Tibial nerve (tissue), 4 donors: ENCODE results near the gene TFDP2. TPM values are rescaled to one million over a fixed set of nuclear protein-coding genes. Genes with fewer than 3 reads are reported as not detected.
"Not testable (repeated sequence)": the region's sequence is repeated elsewhere in the genome, so short reads cannot be mapped to it uniquely, and the experiment has no call there.

Experiments
- DNase-seq, 2 donors: peaks; one replicate each; pipeline ENCODE4 v3.0.0-alpha.2; 2019; ENCODE audit warnings: low spot score in 2 of 2
- H3K27ac ChIP-seq, 4 donors: fragments of 200-600 bp; sonication (generic) in 3 of 4; one replicate each; pipeline ENCODE4 v1.5.1; 2017 to 2019; ENCODE audit warnings: mild to moderate bottlenecking in 1 of 4
- H3K27me3 ChIP-seq, 2 donors: fragments of 200-600 bp; sonication (generic) in 1 of 2; one replicate each; pipeline versions ENCODE4 v1.5.1 to v1.6.0; 2017 to 2019
- H3K36me3 ChIP-seq, 3 donors: fragments of 200-600 bp; sonication (generic); one replicate each; pipeline ENCODE4 v1.5.1; 2018 to 2019
- H3K4me1 ChIP-seq, 4 donors: fragments of 200-600 bp; sonication (generic) in 3 of 4; one replicate each; pipeline ENCODE4 v1.5.1; 2017 to 2019
- H3K4me3 ChIP-seq, 4 donors: fragments of 200-600 bp; sonication (generic) in 3 of 4; one replicate each; pipeline ENCODE4 v1.5.1; 2017 to 2019; ENCODE audit warnings: mild to moderate bottlenecking in 1 of 4, moderate library complexity in 1 of 4
- H3K9me3 ChIP-seq, 4 donors: fragments of 200-600 bp; sonication (generic) in 3 of 4; one replicate each; pipeline ENCODE4 v1.5.1; 2017 to 2019
- EP300 ChIP-seq, 2 donors: sonication (generic); formaldehyde crosslinking; IDR thresholded peaks; one replicate each; pipeline ENCODE4 v1.6.1; 2017; ENCODE audit warnings: antibody characterized with exemption in 2 of 2, mild to moderate bottlenecking in 1 of 2
- POLR2A ChIP-seq, 2 donors: fragments of 450-650 bp; IDR thresholded peaks; one replicate each; pipeline ENCODE4 v1.6.1; 2017; ENCODE audit warnings: antibody characterized with exemption in 2 of 2, mild to moderate bottlenecking in 2 of 2, moderate library complexity in 2 of 2
- WGBS, 2 donors: methylation state at CpG; one replicate each; pipeline ENCODE4 v1.1.5; 2018; 5-methylcytosine and 5-hydroxymethylcytosine counted together
- total RNA-seq, 4 donors: library from RNA; depleted of rRNA; stranded (reverse); fragments of >200 nt; gene quantifications; one replicate each; pipeline ENCODE4 v1.1.0, GENCODE V29; 2016
- TF ChIP-seq, protein P1 (sequence below), 5 experiments: fragments of 200-600 bp in 3 of 5; fragments of 450-650 bp in 2 of 5; sonication (generic) in 3 of 5; IDR thresholded peaks; one replicate each; pipeline ENCODE4 v1.5.1; 2016 to 2019; ENCODE audit warnings: antibody characterized with exemption in 5 of 5, mild to moderate bottlenecking in 3 of 5, moderate library complexity in 2 of 5

Gene TFDP2
- total RNA-seq, 4 donors from 2014 or later, result 30.0 to 95.7 (median 70.6) TPM

DNA sequence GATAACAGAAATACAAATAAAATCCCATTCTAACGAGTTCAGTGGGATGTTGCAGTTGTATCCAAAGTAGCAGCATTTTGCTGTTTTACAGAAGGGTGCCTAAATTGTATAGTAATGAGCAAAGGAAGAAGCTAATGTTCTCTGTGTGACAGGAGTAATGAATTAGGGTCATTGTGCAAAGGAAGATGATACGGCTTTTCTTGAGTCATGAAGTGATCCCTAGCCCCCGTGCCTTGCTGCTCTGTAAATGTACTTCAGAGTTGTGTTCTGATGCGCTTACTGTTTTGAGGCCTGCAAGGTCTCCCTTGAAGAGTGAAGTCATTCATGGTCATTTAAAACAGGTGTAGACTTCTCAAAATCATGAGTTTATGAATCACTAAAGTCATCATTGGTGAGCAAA is 235.0 kb downstream of the TFDP2 start:
- no peaks in the 10 kb centered on the region for H3K27me3 ChIP-seq
- no peaks in the 10 kb centered on the region for H3K9me3 ChIP-seq
- DNase-seq, result no peak
- peaks cover 0 to 61% (median 0%) of the 10 kb centered on the region in 3 donors for H3K36me3 ChIP-seq
- H3K4me1 ChIP-seq, result no peaks in the 10 kb centered on the region
- 76 to 85% methylated on average over 4 of the region's 4 CpGs for WGBS, 2 donors
- no peak overlapping the region for H3K27ac ChIP-seq
- TF ChIP-seq, protein P1, sequence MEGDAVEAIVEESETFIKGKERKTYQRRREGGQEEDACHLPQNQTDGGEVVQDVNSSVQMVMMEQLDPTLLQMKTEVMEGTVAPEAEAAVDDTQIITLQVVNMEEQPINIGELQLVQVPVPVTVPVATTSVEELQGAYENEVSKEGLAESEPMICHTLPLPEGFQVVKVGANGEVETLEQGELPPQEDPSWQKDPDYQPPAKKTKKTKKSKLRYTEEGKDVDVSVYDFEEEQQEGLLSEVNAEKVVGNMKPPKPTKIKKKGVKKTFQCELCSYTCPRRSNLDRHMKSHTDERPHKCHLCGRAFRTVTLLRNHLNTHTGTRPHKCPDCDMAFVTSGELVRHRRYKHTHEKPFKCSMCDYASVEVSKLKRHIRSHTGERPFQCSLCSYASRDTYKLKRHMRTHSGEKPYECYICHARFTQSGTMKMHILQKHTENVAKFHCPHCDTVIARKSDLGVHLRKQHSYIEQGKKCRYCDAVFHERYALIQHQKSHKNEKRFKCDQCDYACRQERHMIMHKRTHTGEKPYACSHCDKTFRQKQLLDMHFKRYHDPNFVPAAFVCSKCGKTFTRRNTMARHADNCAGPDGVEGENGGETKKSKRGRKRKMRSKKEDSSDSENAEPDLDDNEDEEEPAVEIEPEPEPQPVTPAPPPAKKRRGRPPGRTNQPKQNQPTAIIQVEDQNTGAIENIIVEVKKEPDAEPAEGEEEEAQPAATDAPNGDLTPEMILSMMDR (IDR thresholded peaks at IDR 0.05), result no peak
- TF ChIP-seq EP300 (IDR thresholded peaks at IDR 0.05) (no peak), POLR2A (IDR thresholded peaks at IDR 0.05) (no peak)
- H3K4me3 ChIP-seq, result no peak overlapping the region

DNA sequence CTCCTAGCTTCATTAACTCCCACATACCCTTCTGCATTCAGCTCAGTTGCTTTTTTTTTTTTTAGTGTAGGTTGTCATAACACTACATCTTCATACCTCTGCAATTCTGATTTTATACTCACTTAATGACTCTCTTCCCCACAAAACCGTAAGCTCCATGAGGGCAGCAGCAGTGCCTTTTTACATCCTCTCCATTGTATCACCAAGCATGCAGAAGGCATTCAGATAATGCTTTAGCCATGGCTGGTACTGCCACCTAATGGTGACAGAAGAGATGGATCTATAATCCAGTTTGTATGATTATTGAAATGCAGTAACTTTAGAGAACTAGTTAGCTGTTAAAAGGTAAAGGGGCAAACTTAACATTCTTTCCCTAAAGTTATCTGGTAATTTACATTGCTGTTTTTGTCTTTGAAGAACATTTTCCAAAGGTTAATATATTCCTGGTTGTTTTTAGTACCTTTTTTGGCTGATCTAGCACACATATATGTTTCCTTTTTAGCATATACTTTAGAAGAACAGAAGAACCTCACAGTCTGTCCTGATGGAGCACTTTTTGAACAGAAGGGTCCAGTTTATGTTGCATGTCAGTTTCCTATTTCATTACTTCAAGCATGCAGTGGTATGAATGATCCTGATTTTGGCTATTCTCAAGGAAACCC is 236.1 kb downstream of the TFDP2 start:
- peak in 1 of 2 donors; percentile 43 for DNase-seq
- WGBS, 2 donors, result 49 to 53% methylated on average over 1 of the region's 1 CpG

DNA sequence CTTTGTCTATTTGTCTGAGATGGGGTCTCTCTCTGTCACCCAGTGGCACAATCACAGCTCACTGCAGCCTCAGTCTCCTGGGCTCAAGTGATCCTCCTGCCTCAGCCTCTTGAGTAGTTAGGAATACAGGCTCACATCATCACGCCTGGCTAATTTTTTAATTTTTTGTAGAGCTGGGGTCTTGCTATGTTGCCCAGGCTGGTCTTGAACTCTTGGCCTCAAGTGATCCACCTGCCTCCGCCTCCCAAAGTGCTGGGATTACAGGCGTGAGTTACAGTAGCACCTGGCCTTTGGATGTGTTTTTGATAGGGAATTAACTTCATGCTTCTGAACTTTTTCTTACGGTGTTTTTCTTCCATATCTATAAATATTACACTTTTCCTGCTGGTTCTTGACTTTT is 239.4 kb downstream of the TFDP2 start:
- WGBS, 2 donors, result 92 to 99% methylated on average over 4 of the region's 4 CpGs
- DNase-seq, H3K27me3 ChIP-seq, H3K9me3 ChIP-seq, H3K4me3 ChIP-seq, H3K4me1 ChIP-seq, H3K27ac ChIP-seq: not testable (repeated sequence)
- H3K36me3 ChIP-seq, result peaks cover 0 to 64% (median 4%) of the 10 kb centered on the region in 3 donors

More for the DNA sequence above, 236.1 kb downstream of the TFDP2 start:
- H3K4me1 ChIP-seq, result no peaks in the 10 kb centered on the region
- peaks cover 0 to 68% (median 3%) of the 10 kb centered on the region in 3 donors for H3K36me3 ChIP-seq
- no peaks in the 10 kb centered on the region for H3K27me3 ChIP-seq
- H3K4me3 ChIP-seq, result no peak overlapping the region
- TF ChIP-seq POLR2A (IDR thresholded peaks at IDR 0.05), result no peak
- TF ChIP-seq EP300 (IDR thresholded peaks at IDR 0.05), result no peak
- TF ChIP-seq, protein P1 (IDR thresholded peaks at IDR 0.05), result peak; percentile 37 to 59 (median 53)
- H3K27ac ChIP-seq, result no peak overlapping the region
- H3K9me3 ChIP-seq, result no peaks in the 10 kb centered on the region

DNA sequence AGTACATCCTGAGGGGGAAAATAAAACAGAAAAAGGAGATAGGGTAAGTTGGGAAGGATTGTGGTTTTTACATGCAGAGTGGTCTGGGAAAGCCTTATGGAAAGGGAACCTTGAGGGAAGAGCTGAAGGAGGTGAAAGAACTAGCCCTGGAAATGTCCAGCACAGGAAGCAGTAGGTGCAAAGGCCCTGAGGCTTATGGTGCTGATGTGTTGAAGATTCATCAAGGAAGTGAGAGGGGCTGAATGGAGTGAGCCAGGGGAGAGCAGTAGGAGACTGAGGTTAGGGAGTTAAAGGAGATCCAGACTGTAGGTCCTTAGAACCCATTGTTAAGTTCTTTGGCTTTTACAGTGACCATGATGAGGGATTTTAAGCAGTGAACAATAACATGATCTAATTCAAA is 239.9 kb downstream of the TFDP2 start:
- H3K27ac ChIP-seq, result no peak overlapping the region
- H3K27me3 ChIP-seq, result no peaks in the 10 kb centered on the region
- H3K4me1 ChIP-seq, result no peaks in the 10 kb centered on the region
- no peak for DNase-seq
- H3K36me3 ChIP-seq, result peaks cover 0 to 63% (median 4%) of the 10 kb centered on the region in 3 donors
- TF ChIP-seq, protein P1 (IDR thresholded peaks at IDR 0.05), result no peak
- no peak for TF ChIP-seq POLR2A (IDR thresholded peaks at IDR 0.05)
- peak in 1 of 2 donors; percentile 6 for TF ChIP-seq EP300 (IDR thresholded peaks at IDR 0.05)
- no peaks in the 10 kb centered on the region for H3K9me3 ChIP-seq
- H3K4me3 ChIP-seq, result no peak overlapping the region

DNA sequence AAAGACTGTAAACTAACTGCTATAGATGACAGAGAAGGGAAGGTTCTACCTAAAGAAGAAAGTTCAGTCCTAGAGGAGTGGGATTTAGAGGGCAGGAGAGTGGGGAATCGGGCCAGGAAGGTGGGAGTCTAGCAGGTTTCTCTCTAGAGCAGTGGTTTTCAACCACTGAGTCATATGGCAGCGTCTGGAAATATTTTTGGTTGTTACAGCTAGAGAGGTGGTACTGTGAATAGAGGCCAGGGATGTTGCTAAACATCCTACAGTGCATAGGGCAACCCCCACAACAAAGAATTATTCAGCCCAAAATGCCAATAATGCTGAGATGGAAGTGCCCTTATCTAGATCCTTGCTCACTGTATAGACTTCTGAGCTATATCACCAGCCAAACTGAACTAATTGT is 244.2 kb downstream of the TFDP2 start:
- no peaks in the 10 kb centered on the region for H3K4me1 ChIP-seq
- no peaks in the 10 kb centered on the region for H3K27me3 ChIP-seq
- TF ChIP-seq POLR2A (IDR thresholded peaks at IDR 0.05), result no peak
- TF ChIP-seq, protein P1 (IDR thresholded peaks at IDR 0.05), result no peak
- TF ChIP-seq EP300 (IDR thresholded peaks at IDR 0.05), result no peak
- H3K4me3 ChIP-seq, result no peak overlapping the region
- DNase-seq, result no peak
- H3K27ac ChIP-seq, result no peak overlapping the region
- WGBS, 2 donors, result 84 to 86% methylated on average over 2 of the region's 2 CpGs
- H3K9me3 ChIP-seq, result peaks cover 0 to under 1% (median 0%) of the 10 kb centered on the region in 4 donors
- H3K36me3 ChIP-seq, result peaks cover 0 to 50% (median 4%) of the 10 kb centered on the region in 3 donors
